SJCRH30 (cell line): ENCODE data around the gene PPP1R3G. TPM values are rescaled to one million over a fixed set of nuclear protein-coding genes. Genes with fewer than 3 reads are reported as not detected.

Source experiments
- DNase-seq, 2 experiments: peaks; one replicate each; pipeline ENCODE4 v3.0.0-alpha.2; 2015 to 2020
- H3K27ac ChIP-seq: fragments of 250-450 bp; sonication (Bioruptor Pico); 2 replicates; pipeline ENCODE4 v1.5.1; 2020; ENCODE audit warnings: mild to moderate bottlenecking, moderate library complexity
- H3K27me3 ChIP-seq: fragments of 250-450 bp; sonication (Bioruptor Pico); 2 replicates; pipeline ENCODE4 v1.5.1; 2020; ENCODE audit warnings: mild to moderate bottlenecking, moderate library complexity
- H3K36me3 ChIP-seq: fragments of 250-450 bp; sonication (Bioruptor Pico); 2 replicates; pipeline ENCODE4 v1.5.1; 2020; ENCODE audit warnings: mild to moderate bottlenecking, moderate library complexity
- H3K4me1 ChIP-seq: fragments of 250-450 bp; sonication (Bioruptor Pico); 2 replicates; pipeline ENCODE4 v1.5.1; 2020; ENCODE audit warnings: mild to moderate bottlenecking, moderate library complexity
- H3K4me3 ChIP-seq: fragments of 250-450 bp; sonication (Bioruptor Pico); 2 replicates; pipeline ENCODE4 v1.5.1; 2020; ENCODE audit warnings: mild to moderate bottlenecking, moderate library complexity
- H3K9me3 ChIP-seq: fragments of 250-450 bp; sonication (Bioruptor Pico); replicated peaks from 2 replicates; pipeline ENCODE4 v1.5.1; 2020; ENCODE audit warnings: mild to moderate bottlenecking, moderate library complexity
- total RNA-seq: library from RNA; depleted of rRNA; stranded (reverse); fragments of >200 nt; shearing (Covaris generic); gene quantifications from 2 replicates; pipeline ENCODE4 v1.2.3, GENCODE V29; 2014

The PPP1R3G gene
- total RNA-seq, 1 experiment from 2014 or later, result 0.71 TPM

DNA sequence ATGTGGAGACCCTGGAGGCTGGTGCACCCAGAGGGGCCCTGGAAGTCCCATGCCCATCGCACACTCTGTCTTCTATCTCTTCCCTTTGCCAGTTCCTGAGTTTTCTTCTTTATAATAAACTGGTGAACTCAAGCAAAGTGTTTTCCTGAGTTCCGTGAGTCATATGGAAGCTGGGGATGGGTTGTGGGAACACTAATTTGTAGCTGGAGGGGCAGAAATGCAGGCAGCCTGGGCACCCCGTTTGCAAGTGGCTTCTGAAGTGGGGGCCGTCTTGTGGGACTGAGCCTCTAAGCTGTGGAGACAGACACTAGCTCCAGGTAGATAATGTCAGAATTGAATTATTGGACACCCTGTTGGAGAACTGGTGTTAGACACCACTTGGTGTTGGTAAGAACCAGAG is 3.2 kb upstream of the PPP1R3G start:
- Histone ChIP-seq H3K4me1 (no peaks in the 10 kb centered on the region), H3K27me3 (no peaks in the 10 kb centered on the region), H3K36me3 (no peaks in the 10 kb centered on the region), H3K4me3 (no peak overlapping the region), H3K27ac (no peak overlapping the region), H3K9me3 (no peaks in the 10 kb centered on the region)
- DNase-seq, result no peak

GRCh38 chr6:5082487-5083306 is 2.4 kb upstream of the PPP1R3G start:
- H3K9me3 ChIP-seq, result no peaks in the 10 kb centered on the region
- no peak overlapping the region for H3K4me3 ChIP-seq
- H3K4me1 ChIP-seq, result no peaks in the 10 kb centered on the region
- H3K36me3 ChIP-seq, result no peaks in the 10 kb centered on the region
- H3K27ac ChIP-seq, result no peak overlapping the region
- no peak for DNase-seq
- no peaks in the 10 kb centered on the region for H3K27me3 ChIP-seq

DNA sequence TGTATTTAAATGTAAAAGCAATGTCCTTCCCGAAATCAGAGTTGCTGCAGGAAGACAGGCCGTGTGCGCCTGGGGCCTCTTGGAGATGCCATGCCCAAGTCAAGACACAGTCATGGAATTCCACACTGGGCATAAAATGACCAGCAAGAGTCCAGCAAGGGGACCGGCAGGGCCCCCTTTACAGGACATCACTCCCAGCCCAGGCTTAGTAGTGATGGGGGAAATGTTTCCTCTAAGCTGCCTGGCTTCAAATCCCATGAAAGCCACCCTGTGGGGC is 1.9 kb upstream of the PPP1R3G start:
- Histone ChIP-seq H3K4me1 (no peaks in the 10 kb centered on the region), H3K4me3 (no peak overlapping the region), H3K9me3 (no peaks in the 10 kb centered on the region), H3K27me3 (no peaks in the 10 kb centered on the region), H3K27ac (no peak overlapping the region), H3K36me3 (no peaks in the 10 kb centered on the region)
- no peak for DNase-seq

- no peaks in the 10 kb centered on the region for H3K36me3 ChIP-seq
- no peaks in the 10 kb centered on the region for H3K9me3 ChIP-seq
- no peaks in the 10 kb centered on the region for H3K27me3 ChIP-seq
- no peaks in the 10 kb centered on the region for H3K4me1 ChIP-seq
- H3K4me3 ChIP-seq, result peak overlapping the region; percentile 62
- no peak for DNase-seq
- peak overlapping the region; percentile 18; the same call in 1 of the 2 replicates for H3K27ac ChIP-seq
Observed at GRCh38 chr6:5083813-5084359, 1.3 kb upstream of the PPP1R3G start.

- no peaks in the 10 kb centered on the region for H3K9me3 ChIP-seq
Observed at GRCh38 chr6:5084360-5084780, 771 bp upstream of the PPP1R3G start.

DNA sequence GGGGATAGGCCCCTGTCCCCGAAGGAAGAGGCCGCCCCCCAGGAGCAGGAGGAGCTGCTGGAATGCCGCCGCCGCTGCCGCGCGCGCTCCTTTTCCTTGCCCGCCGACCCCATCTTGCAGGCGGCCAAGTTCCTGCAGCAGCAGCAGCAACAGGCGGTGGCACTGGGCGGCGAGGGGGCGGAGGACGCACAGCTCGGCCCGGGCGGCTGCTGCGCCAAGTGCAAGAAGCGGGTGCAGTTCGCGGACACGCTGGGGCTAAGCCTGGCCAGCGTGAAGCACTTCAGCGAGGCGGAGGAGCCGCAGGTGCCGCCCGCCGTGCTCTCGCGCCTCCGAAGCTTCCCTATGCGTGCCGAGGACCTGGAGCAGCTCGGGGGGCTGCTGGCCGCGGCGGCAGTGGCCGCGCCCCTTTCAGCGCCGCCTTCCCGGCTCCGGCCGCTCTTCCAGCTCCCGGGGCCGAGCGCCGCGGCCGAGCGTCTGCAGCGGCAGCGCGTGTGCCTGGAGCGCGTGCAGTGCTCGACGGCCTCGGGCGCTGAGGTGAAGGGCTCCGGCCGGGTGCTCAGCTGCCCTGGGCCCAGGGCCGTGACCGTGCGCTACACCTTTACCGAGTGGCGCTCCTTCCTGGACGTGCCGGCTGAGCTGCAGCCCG is 630 bp downstream of the PPP1R3G start:
- peak overlapping the region; percentile 62 for H3K4me3 ChIP-seq
- peak; percentile 13 to 16 for DNase-seq
- H3K9me3 ChIP-seq, result no peaks in the 10 kb centered on the region
- no peaks in the 10 kb centered on the region for H3K27me3 ChIP-seq
- H3K4me1 ChIP-seq, result no peaks in the 10 kb centered on the region
- H3K27ac ChIP-seq, result no peak overlapping the region
- H3K36me3 ChIP-seq, result no peaks in the 10 kb centered on the region

More at GRCh38 chr6:5084360-5084780, 771 bp upstream of the PPP1R3G start:
- Histone ChIP-seq H3K27ac (peak overlapping the region; percentile 33), H3K4me1 (no peaks in the 10 kb centered on the region), H3K27me3 (no peaks in the 10 kb centered on the region), H3K36me3 (no peaks in the 10 kb centered on the region), H3K4me3 (peak overlapping the region; percentile 62)
- DNase-seq, result peak; percentile 20 to 27

DNA sequence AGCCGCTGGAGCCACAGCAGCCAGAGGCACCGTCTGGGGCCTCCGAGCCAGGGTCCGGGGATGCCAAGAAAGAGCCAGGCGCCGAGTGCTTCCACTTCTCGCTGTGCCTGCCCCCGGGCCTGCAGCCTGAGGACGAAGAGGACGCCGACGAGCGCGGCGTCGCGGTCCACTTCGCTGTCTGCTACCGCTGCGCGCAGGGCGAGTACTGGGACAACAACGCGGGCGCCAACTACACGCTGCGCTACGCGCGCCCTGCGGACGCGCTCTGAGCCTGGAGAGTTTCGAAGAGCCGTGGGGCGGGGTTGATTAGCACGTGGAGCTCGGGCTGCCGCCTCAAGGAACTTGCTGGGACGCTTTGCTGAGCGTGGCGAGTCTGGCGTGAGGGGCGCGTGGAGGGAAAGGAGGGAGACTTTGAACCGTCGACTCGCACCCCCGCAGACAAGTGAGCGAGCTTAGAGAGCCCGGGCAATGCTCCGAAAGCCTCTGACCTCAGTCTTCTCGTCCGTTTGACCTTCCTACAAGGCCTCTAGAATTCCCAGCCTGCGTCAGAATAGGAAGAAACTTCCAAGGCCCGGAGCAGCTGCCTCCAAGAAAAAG is 1.3 kb downstream of the PPP1R3G start:
- no peak overlapping the region for H3K4me3 ChIP-seq
- H3K4me1 ChIP-seq, result no peaks in the 10 kb centered on the region
- H3K36me3 ChIP-seq, result no peaks in the 10 kb centered on the region
- no peak for DNase-seq
- no peak overlapping the region for H3K27ac ChIP-seq
- no peaks in the 10 kb centered on the region for H3K27me3 ChIP-seq
- no peaks in the 10 kb centered on the region for H3K9me3 ChIP-seq

DNA sequence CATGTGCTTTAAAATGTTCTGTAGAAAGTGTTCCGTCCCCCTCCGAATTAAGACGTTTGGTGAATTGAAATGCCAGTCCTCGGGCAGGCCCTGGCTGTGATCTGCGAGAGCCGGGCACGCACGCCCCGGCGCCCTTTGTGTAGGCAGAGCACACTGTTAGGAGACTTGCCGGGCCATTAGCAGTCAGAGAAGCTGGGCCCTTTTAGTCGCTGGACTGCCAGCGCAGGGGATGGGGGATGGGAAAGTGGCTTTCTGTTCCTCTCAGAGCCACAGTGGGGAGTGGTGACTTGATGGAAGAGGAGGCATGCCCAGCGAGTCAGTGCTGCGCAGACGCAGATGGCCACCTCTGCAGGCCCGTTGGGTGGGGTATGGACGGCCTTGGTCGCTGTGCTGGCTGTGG is 2.2 kb downstream of the PPP1R3G start:
- Histone ChIP-seq H3K36me3 (no peaks in the 10 kb centered on the region), H3K9me3 (no peaks in the 10 kb centered on the region), H3K27ac (no peak overlapping the region), H3K4me1 (no peaks in the 10 kb centered on the region), H3K4me3 (no peak overlapping the region), H3K27me3 (no peaks in the 10 kb centered on the region)
- DNase-seq, result no peak

- H3K27ac ChIP-seq, result no peak overlapping the region
Observed at GRCh38 chr6:5088780-5089179, 3.6 kb downstream of the PPP1R3G start.

GRCh38 chr6:5089481-5090438 is 4.6 kb downstream of the PPP1R3G start:
- no peaks in the 10 kb centered on the region for H3K27me3 ChIP-seq
- no peak overlapping the region for H3K27ac ChIP-seq
- DNase-seq, result no peak
- peaks cover 3% of the 10 kb centered on the region; the same call in 1 of the 2 replicates for H3K4me1 ChIP-seq
- H3K4me3 ChIP-seq, result no peak overlapping the region
- H3K36me3 ChIP-seq, result no peaks in the 10 kb centered on the region
- no peaks in the 10 kb centered on the region for H3K9me3 ChIP-seq

More at GRCh38 chr6:5088780-5089179, 3.6 kb downstream of the PPP1R3G start:
- no peak for DNase-seq
- H3K4me3 ChIP-seq, result no peak overlapping the region
- H3K9me3 ChIP-seq, result no peaks in the 10 kb centered on the region
- H3K4me1 ChIP-seq, result no peaks in the 10 kb centered on the region
- H3K36me3 ChIP-seq, result no peaks in the 10 kb centered on the region
- H3K27me3 ChIP-seq, result no peaks in the 10 kb centered on the region

GRCh38 chr6:5090603-5091002 is 5.5 kb downstream of the PPP1R3G start:
- H3K4me3 ChIP-seq, result no peak overlapping the region
- no peaks in the 10 kb centered on the region for H3K27me3 ChIP-seq
- no peak overlapping the region for H3K27ac ChIP-seq

DNA sequence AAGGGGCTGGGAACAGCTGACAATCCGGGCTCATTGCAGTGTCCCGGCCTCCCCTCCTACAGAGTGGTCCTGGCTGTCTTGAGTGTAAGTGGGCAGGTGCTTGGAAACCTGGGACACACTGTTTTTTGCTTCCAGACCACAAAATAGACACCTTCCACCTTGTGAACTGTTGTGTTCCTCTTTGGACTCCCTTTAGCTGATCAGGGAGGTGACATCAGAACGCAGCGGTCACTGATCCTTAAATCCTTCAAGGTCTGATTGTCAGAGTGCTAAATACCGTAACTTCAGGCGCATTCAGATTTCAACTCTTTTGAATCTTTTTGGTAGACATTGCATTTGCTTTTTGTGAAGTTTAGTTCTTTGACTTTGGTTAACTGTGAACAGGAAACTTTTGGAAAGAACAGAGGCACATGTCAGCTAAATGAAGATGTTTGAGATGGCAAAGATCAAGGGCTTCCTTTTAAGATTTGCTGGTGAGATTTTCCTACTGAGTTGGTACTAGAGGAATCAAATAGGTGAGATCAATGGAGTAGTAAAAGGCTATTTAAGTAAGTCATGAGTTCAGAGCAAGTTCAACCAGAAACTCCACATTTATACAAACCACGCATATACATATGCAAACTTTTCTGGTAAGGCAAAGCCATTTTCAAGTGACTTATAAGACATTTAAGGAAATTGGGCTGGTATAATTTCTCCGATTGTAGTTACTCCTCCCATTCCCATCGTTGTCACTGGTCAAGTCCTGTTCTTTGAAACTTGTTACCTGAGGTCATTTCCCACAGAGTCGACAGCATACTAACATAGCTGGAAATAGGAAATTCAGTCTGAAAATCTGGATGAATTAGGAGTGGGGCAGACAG is 6.3 kb downstream of the PPP1R3G start:
- Histone ChIP-seq H3K36me3 (no peaks in the 10 kb centered on the region), H3K4me3 (no peak overlapping the region), H3K9me3 (no peaks in the 10 kb centered on the region), H3K27me3 (no peaks in the 10 kb centered on the region), H3K27ac (no peak overlapping the region), H3K4me1 (peaks cover 4% of the 10 kb centered on the region; the same call in 1 of the 2 replicates)
- DNase-seq, result no peak

More at GRCh38 chr6:5090603-5091002, 5.5 kb downstream of the PPP1R3G start:
- peaks cover 4% of the 10 kb centered on the region; the same call in 1 of the 2 replicates for H3K4me1 ChIP-seq
- H3K9me3 ChIP-seq, result no peaks in the 10 kb centered on the region
- no peaks in the 10 kb centered on the region for H3K36me3 ChIP-seq
- DNase-seq, result no peak

DNA sequence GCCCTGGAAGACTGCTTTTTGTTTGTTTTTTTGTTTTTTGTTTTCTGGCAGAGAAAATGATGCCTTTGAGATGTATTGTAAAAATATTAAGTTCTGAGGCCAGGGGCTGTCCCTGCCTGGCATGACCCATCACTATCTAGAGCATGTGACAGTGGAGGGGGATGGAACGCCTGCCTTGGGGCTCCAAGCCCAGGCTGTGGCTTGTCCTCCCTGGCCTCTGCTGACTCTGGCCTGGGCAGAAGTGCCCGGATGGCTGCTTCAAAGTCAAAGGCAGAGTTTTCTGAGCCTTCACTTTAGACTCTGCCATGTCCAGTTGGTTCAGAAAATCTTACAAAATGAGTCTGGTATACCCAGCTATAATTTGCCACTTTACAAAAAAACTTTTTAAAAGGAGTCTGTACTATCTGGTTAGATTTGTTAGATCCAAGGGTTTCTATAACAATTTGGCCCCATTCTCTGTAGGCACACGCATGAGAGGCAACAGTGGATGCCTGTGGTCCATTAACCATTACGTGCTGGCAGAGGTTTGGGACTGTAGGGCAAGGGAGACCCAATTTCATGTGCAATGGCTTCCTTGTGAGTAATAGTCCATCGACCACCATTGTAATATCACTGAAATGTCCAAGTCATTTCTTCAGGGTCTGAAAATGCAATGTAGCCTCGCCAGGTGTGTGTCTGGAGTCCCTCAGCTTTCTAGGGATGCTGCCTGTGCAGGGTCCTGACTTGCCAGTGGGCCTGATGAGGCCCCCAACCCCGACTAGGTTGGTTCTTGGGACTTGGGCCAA is 8.3 kb downstream of the PPP1R3G start:
- Histone ChIP-seq H3K4me3 (no peak overlapping the region), H3K27me3 (no peaks in the 10 kb centered on the region), H3K4me1 (peaks cover 4% of the 10 kb centered on the region; the same call in 1 of the 2 replicates), H3K36me3 (no peaks in the 10 kb centered on the region), H3K27ac (no peak overlapping the region), H3K9me3 (no peaks in the 10 kb centered on the region)
- no peak for DNase-seq
